Kidney tubule cell (primary cell): ENCODE data around the gene SLC35E4.
"Not testable (repeated sequence)": the region's sequence is repeated elsewhere in the genome, so short reads cannot be mapped to it uniquely, and the experiment has no call there.

Source experiments
- DNase-seq: peaks from one replicate; pipeline ENCODE4 v3.0.0-alpha.2; 2018; ENCODE audit warnings: low spot score

Gene SLC35E4

GRCh38 chr22:30652852-30653251 lies 17.3 kb downstream of the SLC35E4 start:
- DNase-seq = no peak

DNA sequence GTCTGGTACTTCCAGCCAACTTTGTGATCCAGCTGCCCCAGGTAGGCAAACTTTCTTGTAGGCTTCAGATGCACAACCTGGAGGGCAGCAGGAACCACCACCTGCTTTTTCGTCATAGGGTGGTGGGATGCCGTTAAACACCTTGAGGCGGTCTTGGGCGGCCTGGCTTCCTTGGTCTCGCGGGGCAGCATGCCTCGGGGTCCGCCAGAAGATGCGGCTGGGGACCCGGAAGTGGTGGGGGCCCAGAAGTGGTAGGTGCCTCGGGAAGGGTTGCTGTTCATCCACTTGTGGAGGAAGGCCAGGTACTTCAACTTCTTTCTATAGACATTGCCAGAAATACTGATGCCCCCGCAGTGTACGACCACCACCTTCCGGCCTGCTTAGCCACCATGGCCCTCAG lies 18.8 kb downstream of the SLC35E4 start:
- DNase-seq = no peak

DNA sequence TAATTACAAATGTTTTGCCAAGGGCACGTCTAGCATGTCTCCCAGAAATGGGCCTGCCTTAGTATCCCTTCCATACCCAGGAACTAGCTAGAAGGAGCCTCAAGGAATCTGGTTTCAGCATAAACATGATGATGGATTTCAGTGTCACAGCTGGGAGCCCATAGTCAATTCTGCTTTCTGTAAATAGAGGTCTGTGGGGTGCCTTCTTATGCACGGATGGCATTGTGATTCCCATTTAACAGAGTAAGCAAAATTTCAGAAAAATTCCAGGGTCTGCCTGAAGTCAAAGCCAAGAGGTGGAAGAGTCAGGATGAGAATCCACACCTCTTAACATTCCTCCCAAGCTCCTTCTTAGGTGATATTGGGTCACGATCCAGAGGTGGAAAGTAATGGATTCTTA lies 20.0 kb downstream of the SLC35E4 start:
- no peak for DNase-seq

- no peak for DNase-seq
Measured at GRCh38 chr22:30662040-30662439, 26.5 kb downstream of the SLC35E4 start.

GRCh38 chr22:30664798-30665197 lies 29.2 kb downstream of the SLC35E4 start:
- DNase-seq = no peak

GRCh38 chr22:30665266-30665665 lies 29.7 kb downstream of the SLC35E4 start:
- no peak for DNase-seq

DNA sequence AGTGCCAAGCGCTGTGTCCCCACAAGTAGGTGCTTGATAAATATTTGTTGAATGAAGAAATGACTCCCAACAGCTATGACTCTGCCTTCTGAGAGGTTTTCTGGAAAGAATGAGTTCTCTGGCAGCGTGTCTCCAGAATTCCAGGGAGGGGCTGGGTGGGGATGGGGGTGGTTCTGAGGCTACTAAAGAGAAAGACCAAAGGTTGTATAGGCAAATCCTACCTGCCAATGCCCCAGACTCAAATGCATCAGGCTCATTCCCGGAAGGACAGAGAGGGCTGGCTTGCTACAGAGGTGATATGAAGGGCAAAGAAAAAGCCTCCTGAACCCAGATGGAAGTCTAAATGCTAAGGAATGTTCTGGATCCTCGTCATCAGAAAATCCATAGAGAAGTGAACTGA lies 30.2 kb downstream of the SLC35E4 start:
- no peak for DNase-seq

DNA sequence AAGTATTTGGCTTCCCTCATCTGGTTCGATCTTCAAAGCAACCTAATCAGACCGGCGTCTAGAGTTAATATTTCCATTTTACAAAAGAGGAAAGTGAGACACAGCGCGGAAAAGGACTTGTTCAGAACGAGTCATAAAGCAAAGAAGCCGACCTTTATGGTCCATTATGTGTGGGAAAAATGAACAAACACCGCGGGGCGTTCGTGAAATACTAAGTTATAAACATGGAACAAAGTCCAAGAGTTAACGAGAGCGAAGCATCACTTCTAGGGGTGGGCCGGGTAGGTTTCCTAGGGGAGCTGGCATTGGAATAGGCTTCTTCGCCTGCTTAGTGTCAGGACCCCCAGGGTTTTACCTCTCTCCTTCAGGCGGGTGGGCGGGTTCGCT lies 31.5 kb downstream of the SLC35E4 start:
- peak; percentile 6 for DNase-seq

DNA sequence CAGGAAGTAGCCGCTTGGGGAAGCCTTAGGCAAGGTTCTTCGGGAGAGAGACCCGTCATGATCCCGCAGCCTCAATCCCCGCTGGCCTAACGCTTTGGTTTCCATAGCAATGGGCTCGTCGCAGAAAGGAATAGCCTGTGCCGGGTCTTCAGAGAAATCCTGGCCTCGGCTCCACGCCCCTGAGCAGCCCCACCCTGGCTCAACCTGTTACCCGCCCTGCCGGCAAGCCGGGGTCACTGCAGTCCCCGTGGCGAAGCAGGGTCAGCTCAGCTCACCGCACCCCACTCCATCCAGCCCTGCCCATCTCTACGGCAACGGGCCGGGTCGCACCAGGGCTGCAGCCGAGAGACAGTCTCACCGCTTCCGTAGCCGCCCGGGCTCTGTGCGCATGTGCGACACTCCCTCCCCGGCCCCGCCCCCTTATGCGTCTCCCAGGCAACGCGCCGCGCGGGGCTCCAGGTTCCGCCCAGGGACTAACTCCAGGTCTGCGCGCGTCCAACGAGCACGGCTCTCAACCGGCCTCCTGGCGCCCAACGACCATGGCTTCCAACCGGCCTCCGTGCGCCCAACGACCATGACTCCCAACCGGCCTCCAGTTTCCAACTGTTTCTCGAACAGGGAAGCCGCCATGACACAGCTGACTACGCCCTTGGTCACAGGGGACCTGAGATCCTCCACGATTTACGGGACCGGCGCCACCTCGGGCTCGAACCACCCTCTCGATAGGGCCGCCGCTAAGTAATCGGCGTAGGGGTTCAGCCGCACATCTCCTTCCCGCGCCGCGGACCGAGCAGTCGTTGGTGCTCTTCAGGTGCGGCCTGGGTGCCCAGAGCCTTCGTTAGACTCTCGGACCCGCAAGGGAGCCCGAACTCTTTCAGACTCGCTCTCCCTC lies 32.2 kb downstream of the SLC35E4 start, which contains the start of gene DUSP18:
TSS of gene DUSP18 (minus strand) at position 382 of the 892 bp plus-strand sequence. CDS start 3,872 bp downstream, outside the sequence.
- DNase-seq = peak; percentile 93

DNA sequence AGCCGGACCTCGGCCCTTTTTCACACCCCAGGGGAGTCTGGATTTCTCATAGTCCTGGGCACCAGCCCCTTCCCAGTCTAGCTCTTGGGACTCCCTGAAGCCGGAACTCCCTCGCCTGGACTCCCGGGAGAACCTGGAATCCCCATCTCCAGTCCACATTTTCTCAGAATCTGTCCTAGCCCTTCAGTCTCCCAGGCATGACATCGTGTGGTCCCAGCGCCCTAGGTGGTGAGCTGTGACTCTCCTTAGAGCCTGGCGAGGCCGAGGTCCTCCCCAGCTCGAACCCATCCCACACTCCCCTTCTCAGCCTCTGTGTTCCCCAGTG lies 32.8 kb downstream of the SLC35E4 start:
- no peak for DNase-seq

GRCh38 chr22:30671071-30671470 lies 35.5 kb downstream of the SLC35E4 start:
- no peak for DNase-seq

DNA sequence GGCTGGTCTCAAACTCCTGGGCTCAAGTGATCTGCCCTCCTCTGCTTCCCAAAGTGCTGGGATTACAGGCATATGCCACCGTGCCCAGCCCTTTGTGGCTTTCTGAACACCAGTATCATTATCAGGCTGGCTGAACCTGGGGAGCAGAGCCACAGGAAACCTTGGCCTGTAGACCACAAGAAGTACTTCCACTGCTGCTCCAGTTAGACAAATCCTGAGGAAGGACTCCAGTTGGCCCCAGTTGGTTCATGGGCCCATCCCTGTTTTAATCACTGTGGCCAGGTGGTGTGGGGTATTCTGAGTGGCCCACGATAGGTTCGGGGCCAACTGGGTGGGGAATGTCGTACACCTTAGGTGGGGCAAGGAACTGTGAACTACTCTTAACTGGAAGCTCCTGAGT lies 37.6 kb downstream of the SLC35E4 start:
- no peak for DNase-seq

- DNase-seq = no peak
Measured at GRCh38 chr22:30674482-30674881, 38.9 kb downstream of the SLC35E4 start.

- DNase-seq = no peak
Measured at GRCh38 chr22:30675436-30675835, 39.9 kb downstream of the SLC35E4 start.

DNA sequence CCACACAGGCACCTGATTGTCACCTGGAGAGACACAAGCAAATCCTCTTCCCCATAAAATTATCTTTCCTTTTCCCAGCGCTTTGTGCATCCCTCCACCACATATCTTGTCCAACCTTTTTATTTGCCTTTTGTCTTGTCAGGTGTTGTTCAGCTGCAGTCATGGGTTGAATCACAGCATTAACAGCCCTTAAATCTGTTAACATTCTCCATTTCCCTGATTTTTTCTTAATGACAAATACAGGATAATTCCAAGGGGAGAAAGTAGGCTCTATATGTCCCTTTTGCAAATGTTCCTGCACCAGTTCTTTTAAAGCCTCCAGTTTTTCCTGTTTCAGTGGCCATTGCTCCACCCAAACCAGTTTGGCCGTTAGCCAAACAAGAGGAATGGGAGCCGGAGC lies 41.0 kb downstream of the SLC35E4 start:
- DNase-seq = not testable (repeated sequence)

DNA sequence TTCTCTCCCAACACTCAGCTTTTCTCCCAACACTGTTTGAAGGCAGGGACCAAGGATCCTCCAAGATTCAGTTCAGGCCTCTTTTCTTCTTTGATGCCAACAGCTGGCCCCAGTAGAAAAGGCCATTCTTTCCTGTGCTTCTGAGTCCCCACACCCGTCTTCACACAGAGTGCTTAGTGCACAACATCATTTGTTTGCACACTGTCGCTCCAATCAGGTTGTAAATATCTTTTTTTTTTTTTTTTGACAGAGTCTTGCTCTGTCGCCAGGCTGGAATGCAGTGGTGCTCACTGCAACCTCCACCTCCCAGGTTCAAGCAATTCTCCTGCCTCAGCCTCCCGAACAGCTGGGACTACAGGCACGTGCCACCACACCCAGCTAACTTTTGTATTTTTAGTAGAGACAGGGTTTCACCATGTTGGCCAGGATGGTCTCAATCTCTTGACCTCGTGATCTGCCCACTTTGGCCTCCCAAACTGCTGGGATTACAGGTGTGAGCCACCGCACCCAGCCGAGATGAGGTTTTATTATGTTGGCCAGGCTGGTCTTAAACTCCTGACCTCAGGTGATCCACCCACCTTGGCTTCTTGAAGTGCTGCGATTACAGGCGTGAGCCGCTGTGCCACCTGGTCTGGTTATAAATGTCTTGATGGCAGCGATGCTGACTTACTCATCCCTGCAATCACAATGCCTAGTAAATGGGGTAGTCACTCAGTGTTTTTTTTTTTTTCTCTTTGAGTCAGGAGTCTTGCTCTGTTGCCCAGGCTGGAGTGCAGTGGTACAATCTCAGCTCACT lies 44.5 kb downstream of the SLC35E4 start:
- DNase-seq = not testable (repeated sequence)

DNA sequence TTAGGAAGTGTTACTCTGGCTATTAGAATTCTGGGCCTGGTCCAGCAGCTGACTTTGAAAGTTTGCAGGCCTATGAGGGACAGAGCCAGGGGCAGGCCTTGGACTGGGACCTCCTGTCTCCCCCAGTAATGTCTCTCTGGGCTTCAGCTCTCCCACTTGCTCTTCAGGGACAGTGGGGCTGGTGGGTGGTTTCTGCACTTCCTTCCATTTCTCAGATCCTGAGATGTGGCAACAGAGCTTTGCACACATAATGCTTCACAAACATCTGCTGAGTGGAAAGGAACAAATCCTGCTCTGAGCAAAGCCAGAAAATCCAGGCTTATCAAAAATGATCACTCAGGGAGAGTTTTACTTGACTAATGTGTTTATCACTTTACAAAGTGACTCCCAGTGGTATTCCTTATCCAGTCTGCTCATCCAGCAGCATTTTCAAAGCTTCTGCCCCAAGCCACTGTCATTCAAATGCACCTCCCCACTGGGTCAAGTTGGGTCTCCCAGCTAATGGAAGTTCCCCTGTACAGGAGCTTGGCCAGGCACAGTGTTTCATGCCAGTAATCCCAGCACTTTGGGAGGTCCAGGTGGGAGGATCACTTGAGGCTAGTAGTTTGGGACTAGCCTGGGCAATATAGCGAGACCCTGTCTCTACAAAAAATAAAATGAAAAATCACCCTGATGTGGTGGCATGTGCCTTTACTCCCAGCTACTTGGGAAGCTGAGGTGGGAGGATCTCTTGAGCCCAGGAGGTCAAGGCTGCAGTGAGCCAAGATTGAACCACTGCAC lies 45.6 kb downstream of the SLC35E4 start:
- no peak for DNase-seq

- DNase-seq = no peak
Measured at GRCh38 chr22:30681831-30682230, 46.2 kb downstream of the SLC35E4 start.

DNA sequence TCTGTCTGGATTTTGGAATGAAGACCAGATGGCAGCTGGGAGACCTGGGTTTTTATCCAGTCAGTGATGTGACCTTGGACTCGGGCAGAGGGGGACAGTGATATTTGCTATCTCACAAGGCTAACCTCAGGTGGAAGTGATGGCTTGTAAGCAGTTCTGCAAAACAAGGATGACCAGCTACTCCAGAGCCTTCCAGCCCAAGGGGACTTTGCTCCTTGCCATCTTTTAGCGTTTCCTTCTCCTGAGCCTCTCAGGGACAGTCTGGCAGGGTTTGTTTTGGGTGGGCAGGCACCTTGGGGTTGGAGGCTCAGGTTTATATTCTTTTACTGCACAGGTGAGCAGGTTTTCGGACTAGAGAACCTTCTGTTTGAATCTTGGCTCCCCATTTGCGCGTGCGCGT lies 49.6 kb downstream of the SLC35E4 start:
- DNase-seq = no peak

GRCh38 chr22:30687358-30687757 lies 51.8 kb downstream of the SLC35E4 start:
- DNase-seq = no peak

GRCh38 chr22:30689622-30690021 lies 54.0 kb downstream of the SLC35E4 start:
- no peak for DNase-seq

DNA sequence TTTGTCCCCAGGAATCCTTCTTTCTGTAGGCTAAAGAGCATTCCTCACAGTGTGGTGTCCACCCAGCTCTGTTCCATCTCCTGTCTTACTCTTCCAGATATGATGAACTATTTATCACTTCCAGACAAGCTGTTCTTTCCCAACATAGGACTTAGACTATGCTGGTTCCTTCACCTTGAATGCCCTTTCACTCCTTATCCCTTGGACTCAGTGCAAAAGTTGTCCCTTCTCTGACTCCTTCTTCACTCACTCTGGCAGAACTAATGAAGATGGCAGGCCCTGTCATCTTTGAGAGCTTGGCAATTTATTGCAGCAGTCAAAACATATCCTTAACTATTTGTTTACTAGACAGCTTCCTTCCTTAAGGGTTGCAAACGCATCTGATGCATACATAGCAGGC lies 55.6 kb downstream of the SLC35E4 start:
- DNase-seq = no peak
